Activated T-cell treated with anti-CD3 and anti-CD28 coated beads for 1 hour (primary cell): ENCODE results near the gene GTSE1.
"Not testable (repeated sequence)": the region's sequence is repeated elsewhere in the genome, so short reads cannot be mapped to it uniquely, and the experiment has no call there.

Experiments
- DNase-seq: peaks from one replicate; pipeline ENCODE4 v3.0.0-alpha.2; 2020; ENCODE audit warnings: low read depth

GTSE1 gene, protein sequence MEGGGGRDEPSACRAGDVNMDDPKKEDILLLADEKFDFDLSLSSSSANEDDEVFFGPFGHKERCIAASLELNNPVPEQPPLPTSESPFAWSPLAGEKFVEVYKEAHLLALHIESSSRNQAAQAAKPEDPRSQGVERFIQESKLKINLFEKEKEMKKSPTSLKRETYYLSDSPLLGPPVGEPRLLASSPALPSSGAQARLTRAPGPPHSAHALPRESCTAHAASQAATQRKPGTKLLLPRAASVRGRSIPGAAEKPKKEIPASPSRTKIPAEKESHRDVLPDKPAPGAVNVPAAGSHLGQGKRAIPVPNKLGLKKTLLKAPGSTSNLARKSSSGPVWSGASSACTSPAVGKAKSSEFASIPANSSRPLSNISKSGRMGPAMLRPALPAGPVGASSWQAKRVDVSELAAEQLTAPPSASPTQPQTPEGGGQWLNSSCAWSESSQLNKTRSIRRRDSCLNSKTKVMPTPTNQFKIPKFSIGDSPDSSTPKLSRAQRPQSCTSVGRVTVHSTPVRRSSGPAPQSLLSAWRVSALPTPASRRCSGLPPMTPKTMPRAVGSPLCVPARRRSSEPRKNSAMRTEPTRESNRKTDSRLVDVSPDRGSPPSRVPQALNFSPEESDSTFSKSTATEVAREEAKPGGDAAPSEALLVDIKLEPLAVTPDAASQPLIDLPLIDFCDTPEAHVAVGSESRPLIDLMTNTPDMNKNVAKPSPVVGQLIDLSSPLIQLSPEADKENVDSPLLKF

GRCh38 chr22:46296257-46297150, at the start of gene GTSE1:
Gene GTSE1, plus strand, starts transcription at chr22:46296870. Its CDS starts 531 bp downstream, at chr22:46297401.
- peak; percentile 95 for DNase-seq

DNA sequence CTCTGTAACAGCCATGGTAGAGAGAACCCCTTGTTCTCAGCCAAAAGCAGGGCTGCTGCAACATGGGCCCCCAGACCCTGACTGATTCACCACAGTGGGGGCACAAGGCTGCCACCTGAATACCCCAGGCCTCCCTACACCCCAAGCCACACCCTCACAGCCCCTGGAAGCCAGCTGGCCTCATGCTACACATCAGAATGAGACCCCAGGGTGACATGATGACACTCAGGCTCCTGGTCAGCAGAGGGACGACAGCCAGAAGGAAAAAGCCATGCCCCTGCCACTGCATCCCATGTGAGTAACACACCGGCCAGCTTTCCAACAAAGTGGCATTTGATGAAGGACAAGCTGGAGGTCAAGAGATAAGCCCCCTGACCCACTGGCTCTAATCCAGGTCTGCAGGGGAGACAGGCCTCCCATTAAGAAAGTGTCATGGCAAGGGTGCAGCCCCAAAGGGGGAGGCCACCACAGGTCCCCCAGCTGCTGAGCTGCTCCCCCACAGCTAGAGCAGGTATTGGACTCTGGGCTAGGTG, 49.2 kb upstream of the GTSE1 start:
- no peak for DNase-seq

- peak; percentile 85 for DNase-seq
These were observed 46.5 kb upstream of the GTSE1 start, which contains the start of gene CDPF1 for GRCh38 chr22:46250035-46250782. Gene CDPF1, minus strand, starts transcription at chr22:46250293. Its CDS starts 2,009 bp downstream, at chr22:46248284.

- no peak for DNase-seq
These were observed 45.9 kb upstream of the GTSE1 start for GRCh38 chr22:46250783-46251125.

DNA sequence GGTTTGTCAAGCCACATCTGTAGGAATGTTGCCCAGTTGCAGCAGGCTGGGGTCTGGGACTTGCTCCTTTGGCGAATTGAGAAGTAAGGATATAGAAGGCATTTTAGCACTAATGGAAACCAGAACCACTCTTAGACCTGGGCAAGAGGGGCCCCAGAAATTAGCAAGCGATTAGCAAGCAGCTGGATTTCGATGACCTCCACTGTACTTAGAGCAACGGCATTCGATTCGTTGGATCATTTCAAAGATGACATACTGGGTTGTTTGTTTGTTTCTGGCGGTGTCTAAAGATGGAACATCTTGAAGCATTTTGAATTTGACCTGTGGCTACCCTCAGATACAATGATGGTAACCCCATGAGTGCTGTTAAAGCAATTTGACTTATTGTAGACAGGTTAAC, 45.4 kb upstream of the GTSE1 start:
- DNase-seq, result no peak

GRCh38 chr22:46251816-46252380, 44.8 kb upstream of the GTSE1 start:
- DNase-seq, result no peak

DNA sequence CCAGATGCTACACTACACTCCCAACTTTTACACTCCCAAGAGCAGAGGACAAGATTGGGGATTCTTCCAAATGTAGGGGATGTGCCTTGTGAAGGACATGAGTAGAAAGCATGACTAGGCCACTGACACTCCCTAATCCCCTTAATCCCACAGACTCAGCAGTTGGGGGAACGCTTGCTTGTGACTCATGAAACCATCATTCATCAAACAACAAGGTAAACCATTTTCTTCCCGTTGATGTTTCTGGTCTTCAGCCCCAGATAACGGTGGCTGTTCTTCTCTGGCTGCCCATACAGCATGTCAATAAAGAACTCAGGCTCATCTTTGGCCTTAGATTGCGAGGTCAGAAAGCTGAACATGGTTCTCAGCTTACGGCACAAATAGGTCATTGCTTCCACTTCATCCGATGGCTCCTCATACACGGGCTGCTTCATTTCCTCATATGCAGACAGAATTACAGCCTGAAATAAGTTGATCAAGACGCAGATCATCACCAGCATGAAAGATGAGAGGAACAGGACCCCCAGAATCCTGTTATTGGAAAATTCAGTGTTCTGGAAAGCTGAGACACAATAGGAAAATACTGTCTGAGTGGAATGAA, 40.2 kb upstream of the GTSE1 start:
- DNase-seq, result no peak

- no peak for DNase-seq
These were observed 37.3 kb upstream of the GTSE1 start for GRCh38 chr22:46259374-46259773.

GRCh38 chr22:46260038-46260437, 36.6 kb upstream of the GTSE1 start:
- no peak for DNase-seq

DNA sequence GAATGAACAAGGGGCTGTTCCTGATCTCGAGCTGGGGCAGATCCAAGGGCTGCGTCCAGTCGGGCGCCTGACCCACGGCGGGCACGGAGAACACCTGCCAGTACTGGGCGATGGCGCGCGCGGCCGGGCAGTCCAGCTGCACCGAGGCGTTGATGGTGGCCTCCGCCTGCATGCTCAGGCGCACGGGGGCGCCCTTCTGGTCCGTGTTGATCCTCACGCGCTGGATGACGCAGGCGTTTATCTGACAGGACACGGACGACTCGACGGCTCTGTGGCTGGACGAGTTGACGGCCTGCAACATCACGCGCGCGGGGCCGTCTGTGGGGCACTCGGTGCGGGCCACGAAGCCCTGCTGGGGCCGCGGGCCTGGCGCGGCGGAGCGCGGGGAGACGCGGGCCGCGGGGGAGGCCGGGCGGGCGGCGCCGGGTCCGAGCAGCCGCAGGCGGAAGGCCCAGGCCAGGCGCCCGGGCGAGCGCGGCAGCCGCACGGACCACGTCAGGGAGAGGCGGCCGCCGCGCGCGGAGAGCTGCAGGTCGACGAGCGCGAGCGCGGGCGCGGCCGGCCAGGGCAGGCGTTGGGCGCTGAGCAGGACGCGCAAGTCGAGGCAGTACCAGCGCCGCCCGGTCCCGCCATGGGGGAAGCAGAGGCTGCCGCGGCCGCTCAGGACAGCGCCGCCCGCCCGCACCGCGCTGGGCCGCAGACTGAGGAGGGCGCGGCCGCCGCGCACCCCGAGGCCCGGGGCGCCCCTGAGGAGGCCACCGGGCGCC, 34.0 kb upstream of the GTSE1 start:
- DNase-seq, result no peak

DNA sequence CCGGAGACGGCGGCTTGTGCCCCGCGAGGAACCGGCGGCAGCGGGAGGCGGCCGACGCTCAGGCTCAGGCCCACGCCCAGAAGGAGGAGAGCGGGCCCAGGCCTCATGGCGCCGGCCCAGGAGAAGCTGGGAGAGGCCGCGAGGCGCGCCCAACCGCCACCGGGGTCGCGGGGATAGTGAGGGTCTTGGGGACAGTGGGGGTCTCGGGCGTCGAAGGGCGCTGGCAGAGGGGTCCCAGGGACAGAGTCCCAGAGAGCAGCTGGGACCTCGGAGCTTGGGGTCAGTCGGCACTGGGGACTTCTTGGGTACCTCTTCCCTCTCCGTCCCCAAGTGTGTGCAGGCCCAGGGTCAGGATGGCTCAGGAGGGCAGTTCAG, 33.5 kb upstream of the GTSE1 start, which contains the start of gene PKDREJ:
PKDREJ (minus strand) TSS at position 128 of the 375 bp plus-strand sequence; CDS start at position 107, 21 bp downstream.
- no peak for DNase-seq

- DNase-seq, result not testable (repeated sequence)
These were observed 32.1 kb upstream of the GTSE1 start for GRCh38 chr22:46264520-46264919.

- not testable (repeated sequence) for DNase-seq
These were observed 31.0 kb upstream of the GTSE1 start for GRCh38 chr22:46265627-46266026.

- DNase-seq, result peak; percentile 39
These were observed 29.0 kb upstream of the GTSE1 start, which contains the start of gene TTC38 for GRCh38 chr22:46267431-46268279. Gene TTC38, plus strand, starts transcription at chr22:46268008. Its CDS starts 32 bp downstream, at chr22:46268040.

DNA sequence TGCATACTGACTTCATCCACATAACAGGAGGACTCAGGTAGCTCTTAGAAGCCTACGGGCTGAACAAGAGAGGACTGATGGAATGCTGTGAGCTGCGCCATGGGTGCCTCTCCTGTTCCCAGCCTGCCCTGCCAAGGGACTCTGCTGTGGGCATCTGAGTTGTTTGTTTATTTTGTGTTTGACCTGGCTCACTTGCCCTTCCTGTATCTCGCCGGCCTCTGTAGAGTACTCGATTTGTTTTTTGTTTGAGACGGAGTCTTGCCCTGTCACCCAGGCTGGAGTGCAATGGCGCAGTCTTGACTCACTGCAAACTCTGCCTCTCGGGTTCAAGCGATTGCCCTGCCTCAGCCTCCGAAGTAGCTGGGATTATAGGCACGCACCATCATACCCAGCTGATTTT, 27.1 kb upstream of the GTSE1 start:
- DNase-seq, result no peak

DNA sequence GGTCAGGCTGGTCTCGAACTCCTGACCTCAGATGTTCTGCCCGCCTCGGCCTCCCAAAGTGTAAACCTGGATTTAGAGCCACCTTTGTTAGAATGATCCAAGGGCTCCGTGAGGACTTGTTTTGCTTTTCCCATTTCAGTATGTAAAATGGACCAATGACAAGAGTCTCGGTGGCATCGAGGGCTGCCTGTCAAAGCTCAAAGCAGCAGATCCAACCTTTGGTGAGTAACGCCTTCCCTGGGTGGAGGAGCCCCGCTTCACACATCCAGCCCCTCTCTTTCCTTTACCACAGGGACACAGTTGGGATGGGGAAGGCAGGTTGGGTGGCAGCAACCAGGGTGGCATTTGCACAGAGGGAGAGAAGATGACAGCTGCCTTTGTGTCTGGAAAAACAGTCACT, 24.5 kb upstream of the GTSE1 start:
- no peak for DNase-seq

DNA sequence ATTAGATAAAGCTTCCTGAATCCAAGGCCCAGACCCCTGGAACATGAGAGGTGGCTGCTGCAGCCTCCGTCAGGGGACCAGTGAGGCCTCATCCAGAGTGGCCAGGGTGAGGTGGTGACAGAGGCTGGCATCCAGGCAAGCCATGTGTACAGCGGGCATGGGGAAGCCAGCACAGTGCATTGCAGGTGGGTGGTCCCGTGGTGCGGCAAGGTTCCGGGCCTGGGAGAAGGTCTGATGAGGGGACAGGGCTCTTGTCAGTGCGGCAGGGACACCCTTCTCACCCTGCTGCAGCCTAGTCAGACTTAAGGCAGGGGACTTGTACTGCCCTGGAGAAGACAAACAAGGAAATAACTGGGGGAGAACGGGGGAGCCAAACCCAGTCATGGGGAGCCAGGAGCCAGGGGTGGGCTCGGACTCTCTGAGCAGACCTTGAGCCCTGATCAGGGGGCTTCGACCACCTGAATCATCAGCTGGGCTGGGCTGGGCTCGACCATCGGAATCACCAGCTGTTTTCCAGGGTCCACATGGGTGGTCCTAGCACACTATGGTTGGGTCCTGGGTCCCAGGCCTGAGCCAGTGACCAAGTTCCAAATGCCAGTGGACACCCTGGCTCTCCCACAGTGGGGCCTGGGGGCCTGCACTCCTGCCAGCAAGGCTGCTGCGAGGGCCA, 23.8 kb upstream of the GTSE1 start:
- no peak for DNase-seq
